Neural cell (in vitro differentiated cells): ENCODE data around the gene CFAP299. TPM values are rescaled to one million over a fixed set of nuclear protein-coding genes. Genes with fewer than 3 reads are reported as not detected.
A peak's percentile ranks its signal among the peaks of the same experiment; 100 is the strongest.

ENCODE experiments used
- H2AFZ ChIP-seq: fragments of 200-600, 300-800 bp; sonication (generic), shearing (Covaris generic); 2 replicates; pipeline ENCODE4 v1.6.0; 2014; ENCODE audit warnings: low read depth, mild to moderate bottlenecking, antibody characterized with exemption, low read length, moderate library complexity
- H3F3A ChIP-seq: fragments of 200-600 bp; shearing (Covaris generic); 2 replicates; pipeline ENCODE4 v1.6.1; 2016; ENCODE audit warnings: mild to moderate bottlenecking, moderate library complexity, mixed read lengths, antibody characterized with exemption, low read length; ENCODE audit not compliant: insufficient read depth, poor library complexity, severe bottlenecking
- H3K27ac ChIP-seq: fragments of 200-600, 300-800 bp; sonication (generic), shearing (Covaris generic); 2 replicates; pipeline ENCODE4 v1.5.1; 2014; ENCODE audit warnings: mild to moderate bottlenecking, low read length, moderate library complexity
- H3K27me3 ChIP-seq: fragments of 300-800, 200-600 bp; sonication (generic), shearing (Covaris generic); 2 replicates; pipeline ENCODE4 v1.6.0; 2014; ENCODE audit warnings: mild to moderate bottlenecking, low read depth, low read length, moderate library complexity; ENCODE audit not compliant: insufficient read depth
- H3K36me3 ChIP-seq: fragments of 300-800, 200-600 bp; sonication (generic), shearing (Covaris generic); 2 replicates; pipeline ENCODE4 v1.5.1; 2014; ENCODE audit warnings: mild to moderate bottlenecking, antibody characterized with exemption, low read length, moderate library complexity; ENCODE audit not compliant: insufficient read depth
- H3K4me2 ChIP-seq: fragments of 300-800, 200-600 bp; sonication (generic), shearing (Covaris generic); 2 replicates; pipeline ENCODE4 v1.6.0; 2014; ENCODE audit warnings: mild to moderate bottlenecking, low read length
- H3K4me3 ChIP-seq: fragments of 300-800, 200-600 bp; sonication (generic), shearing (Covaris generic); 2 replicates; pipeline ENCODE4 v1.5.1; 2014; ENCODE audit warnings: mild to moderate bottlenecking, low read length, moderate library complexity
- H3K79me2 ChIP-seq: fragments of 200-600 bp; shearing (Covaris generic); replicated peaks from 2 replicates; pipeline ENCODE4 v1.6.0; 2014; ENCODE audit warnings: mild to moderate bottlenecking, low read length, moderate library complexity; ENCODE audit not compliant: insufficient read depth
- H3K9ac ChIP-seq: fragments of 300-800, 200-600 bp; sonication (generic), shearing (Covaris generic); 2 replicates; pipeline ENCODE4 v1.6.1; 2016; ENCODE audit warnings: mild to moderate bottlenecking, low read length, mixed read lengths
- H3K9me2 ChIP-seq: fragments of 200-600 bp; shearing (Covaris generic); 2 replicates; pipeline ENCODE4 v1.6.1; 2016; ENCODE audit warnings: mild to moderate bottlenecking, low read length, mixed read lengths; ENCODE audit not compliant: insufficient read depth
- H3K9me3 ChIP-seq: fragments of 200-600, 300-800 bp; sonication (generic), shearing (Covaris generic); 2 replicates; pipeline ENCODE4 v1.6.1; 2016; ENCODE audit warnings: mild to moderate bottlenecking, mixed run types, low read length, moderate library complexity, mixed read lengths
- H4K20me1 ChIP-seq: fragments of 200-600 bp; shearing (Covaris generic); 2 replicates; pipeline ENCODE4 v1.6.1; 2016; ENCODE audit warnings: mild to moderate bottlenecking, mixed run types; ENCODE audit not compliant: insufficient read depth
- EP300 ChIP-seq: fragments of 450-650 bp; conservative IDR thresholded peaks from 2 replicates; pipeline ENCODE4 v1.6.1; 2014; ENCODE audit warnings: antibody characterized with exemption, mild to moderate bottlenecking, moderate library complexity; ENCODE audit not compliant: poor library complexity, severe bottlenecking
- EZH2 ChIP-seq: fragments of 200-600, 300-800 bp; shearing (Covaris generic), sonication (generic); IDR thresholded peaks from 2 replicates; pipeline ENCODE4 v1.6.1; 2014; ENCODE audit warnings: antibody characterized with exemption, low read length, borderline replicate concordance, mild to moderate bottlenecking; ENCODE audit not compliant: insufficient read depth, poor library complexity, severe bottlenecking
- MXI1 ChIP-seq: fragments of 450-650 bp; conservative IDR thresholded peaks from 2 replicates; pipeline ENCODE4 v1.6.1; 2014; ENCODE audit warnings: antibody characterized with exemption, mild to moderate bottlenecking; ENCODE audit not compliant: poor library complexity, severe bottlenecking
- POLR2AphosphoS5 ChIP-seq: IDR thresholded peaks from 2 replicates; pipeline ENCODE4 v1.6.1; 2012
- RAD21 ChIP-seq: fragments of 450-650 bp; conservative IDR thresholded peaks from 2 replicates; pipeline ENCODE4 v1.6.1; 2014; ENCODE audit warnings: antibody characterized with exemption, mild to moderate bottlenecking, moderate library complexity
- REST ChIP-seq: IDR thresholded peaks from 2 replicates; pipeline ENCODE4 v1.6.1; 2012; ENCODE audit warnings: borderline replicate concordance
- SMC3 ChIP-seq: fragments of 450-650 bp; conservative IDR thresholded peaks from 2 replicates; pipeline ENCODE4 v1.6.1; 2014; ENCODE audit warnings: antibody characterized with exemption, mild to moderate bottlenecking, moderate library complexity; ENCODE audit not compliant: poor library complexity
- TAF1 ChIP-seq: IDR thresholded peaks from 2 replicates; pipeline ENCODE4 v1.6.1; 2012; ENCODE audit warnings: low read depth
- polyA plus RNA-seq: library from polyadenylated mRNA; depleted of rRNA; stranded (reverse); fragments of >200 nt; gene quantifications from 2 replicates; pipeline ENCODE4 v1.2.3, GENCODE V29; 2014
- TF ChIP-seq, protein P1 (sequence below): fragments of 450-650 bp; IDR thresholded peaks from 2 replicates; pipeline ENCODE4 v1.5.1; 2014; ENCODE audit warnings: antibody characterized with exemption, mild to moderate bottlenecking, moderate library complexity; ENCODE audit not compliant: poor library complexity, severe bottlenecking

CFAP299 gene
- polyA plus RNA-seq, 1 donor from 2014 or later: not detected

- TF ChIP-seq TAF1 (no peak), SMC3 (peak; percentile 13)
- no peaks in the 10 kb centered on the region for H3K79me2 ChIP-seq
- no peak overlapping the region for H3K27ac ChIP-seq
- no peaks in the 10 kb centered on the region for H3K9me3 ChIP-seq
- H3K27me3 ChIP-seq: no peaks in the 10 kb centered on the region
- H3K9me2 ChIP-seq: no peaks in the 10 kb centered on the region
- H4K20me1 ChIP-seq: no peaks in the 10 kb centered on the region
- H2AFZ ChIP-seq: no peak overlapping the region
- no peak overlapping the region for H3K4me2 ChIP-seq
- H3K9ac ChIP-seq: no peak overlapping the region
- H3K4me3 ChIP-seq: no peak overlapping the region
- H3F3A ChIP-seq: no peaks in the 10 kb centered on the region
- no peaks in the 10 kb centered on the region for H3K36me3 ChIP-seq
Measured at GRCh38 chr4:80322716-80323115, 12.8 kb upstream of the CFAP299 start.

- Histone ChIP-seq H3K4me3 (no peak overlapping the region), H3K27me3 (no peaks in the 10 kb centered on the region), H3K9me2 (no peaks in the 10 kb centered on the region), H3K36me3 (no peaks in the 10 kb centered on the region), H3K4me2 (no peak overlapping the region), H3K9ac (no peak overlapping the region), H3K27ac (no peak overlapping the region), H2AFZ (no peak overlapping the region), H3K79me2 (no peaks in the 10 kb centered on the region), H4K20me1 (no peaks in the 10 kb centered on the region), H3F3A (no peaks in the 10 kb centered on the region), H3K9me3 (no peaks in the 10 kb centered on the region)
- TF ChIP-seq REST (no peak), EP300 (no peak), TAF1 (no peak)
Measured at GRCh38 chr4:80324171-80324570, 11.4 kb upstream of the CFAP299 start.

DNA sequence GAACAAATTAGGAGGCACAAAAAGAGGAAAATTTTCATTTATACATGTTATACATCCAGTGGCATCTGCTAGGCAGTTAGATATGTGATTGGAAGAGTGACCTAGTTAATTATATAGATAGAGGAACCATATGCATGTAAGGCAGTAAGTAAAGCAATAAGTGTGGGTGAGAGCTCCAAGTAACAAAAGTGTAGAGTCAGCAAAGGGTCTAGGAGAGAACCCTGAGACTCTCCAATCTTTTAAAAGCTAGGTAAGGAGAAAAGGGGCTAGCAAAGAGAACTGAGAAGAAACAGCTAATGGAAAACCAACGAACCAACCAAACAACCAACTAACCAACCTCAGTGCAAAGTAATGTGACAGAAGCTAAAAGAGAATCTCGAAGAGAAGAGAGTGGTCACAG is 3.8 kb upstream of the CFAP299 start:
- no peaks in the 10 kb centered on the region for H4K20me1 ChIP-seq
- peaks cover 12% of the 10 kb centered on the region for H3K27me3 ChIP-seq
- no peaks in the 10 kb centered on the region for H3K79me2 ChIP-seq
- H3K4me2 ChIP-seq: no peak overlapping the region
- no peaks in the 10 kb centered on the region for H3K36me3 ChIP-seq
- TF ChIP-seq EZH2: no peak
- TF ChIP-seq POLR2AphosphoS5: no peak
- no peak for TF ChIP-seq EP300
- TF ChIP-seq TAF1: no peak
- TF ChIP-seq SMC3: no peak
- TF ChIP-seq REST: no peak
- TF ChIP-seq MXI1: no peak
- TF ChIP-seq, protein P1, sequence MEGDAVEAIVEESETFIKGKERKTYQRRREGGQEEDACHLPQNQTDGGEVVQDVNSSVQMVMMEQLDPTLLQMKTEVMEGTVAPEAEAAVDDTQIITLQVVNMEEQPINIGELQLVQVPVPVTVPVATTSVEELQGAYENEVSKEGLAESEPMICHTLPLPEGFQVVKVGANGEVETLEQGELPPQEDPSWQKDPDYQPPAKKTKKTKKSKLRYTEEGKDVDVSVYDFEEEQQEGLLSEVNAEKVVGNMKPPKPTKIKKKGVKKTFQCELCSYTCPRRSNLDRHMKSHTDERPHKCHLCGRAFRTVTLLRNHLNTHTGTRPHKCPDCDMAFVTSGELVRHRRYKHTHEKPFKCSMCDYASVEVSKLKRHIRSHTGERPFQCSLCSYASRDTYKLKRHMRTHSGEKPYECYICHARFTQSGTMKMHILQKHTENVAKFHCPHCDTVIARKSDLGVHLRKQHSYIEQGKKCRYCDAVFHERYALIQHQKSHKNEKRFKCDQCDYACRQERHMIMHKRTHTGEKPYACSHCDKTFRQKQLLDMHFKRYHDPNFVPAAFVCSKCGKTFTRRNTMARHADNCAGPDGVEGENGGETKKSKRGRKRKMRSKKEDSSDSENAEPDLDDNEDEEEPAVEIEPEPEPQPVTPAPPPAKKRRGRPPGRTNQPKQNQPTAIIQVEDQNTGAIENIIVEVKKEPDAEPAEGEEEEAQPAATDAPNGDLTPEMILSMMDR: no peak
- TF ChIP-seq RAD21: no peak
- H3K9me2 ChIP-seq: no peaks in the 10 kb centered on the region
- no peak overlapping the region for H3K9ac ChIP-seq
- H3K4me3 ChIP-seq: no peak overlapping the region
- no peak overlapping the region for H3K27ac ChIP-seq
- H2AFZ ChIP-seq: no peak overlapping the region
- H3K9me3 ChIP-seq: no peaks in the 10 kb centered on the region
- H3F3A ChIP-seq: no peaks in the 10 kb centered on the region
